Posterior cingulate gyrus (tissue), 11 donors: Measurements from ENCODE around the gene PLEKHG1.

Experiments used
- DNase-seq, 10 donors: peaks; one replicate each; pipeline versions ENCODE4 v3.0.0 to v3.0.0-alpha.2; 2020 to 2021; ENCODE audit warnings: mixed read lengths in 3 of 10
- intact Hi-C: fragments of 100-400 bp; cut with DNase I; formaldehyde crosslinking; loops from one replicate; pipeline ENCODE4 v1.15.1; 2023

PLEKHG1 gene

DNA sequence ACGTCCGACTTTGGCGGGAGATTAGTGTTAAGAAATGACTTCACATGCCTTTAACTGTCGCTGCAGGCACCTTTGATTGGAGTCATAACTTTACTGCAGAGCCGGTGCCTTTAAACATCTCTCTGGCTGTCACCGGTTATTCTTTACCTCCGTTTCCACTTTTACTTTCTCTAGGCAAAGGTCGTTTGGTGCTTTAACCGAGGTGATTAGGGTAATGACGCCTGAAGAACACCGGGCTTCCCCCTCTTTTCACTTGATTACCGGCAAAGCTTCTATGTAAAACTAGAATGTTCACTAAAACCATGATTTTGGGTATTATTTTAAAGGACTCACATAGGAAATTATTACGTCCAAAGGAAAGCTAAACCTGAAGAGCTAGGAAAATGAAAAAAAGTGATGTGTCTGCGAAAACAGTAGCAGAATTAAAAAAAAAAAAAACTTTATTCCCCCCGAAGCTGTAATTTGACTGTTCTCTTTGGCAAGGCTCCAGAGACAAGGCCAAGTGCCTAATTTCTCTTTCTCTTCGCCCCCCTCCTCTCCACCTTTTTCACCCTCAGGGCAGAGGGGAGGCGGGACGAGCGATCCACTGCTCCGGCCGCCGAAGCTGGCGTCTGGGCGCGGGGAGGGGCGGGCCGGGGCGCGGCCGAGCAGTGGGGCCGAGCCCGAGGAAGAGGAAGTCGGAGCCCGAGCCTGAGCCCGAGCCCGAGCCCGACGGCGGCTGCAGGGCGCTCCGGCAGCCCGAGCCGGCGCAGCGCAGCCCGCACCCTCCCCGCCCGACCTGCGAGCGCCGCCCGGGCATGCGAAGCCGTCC lies at the start of gene PLEKHG1:
Gene PLEKHG1 (plus strand): TSS at position 687 of the 811 bp plus-strand sequence. CDS start 133,797 bp downstream, outside the sequence.
- peak in 9 of 10 donors; percentile 22 to 88 (median 35) for DNase-seq
- intact Hi-C loops = loop anchor here (2.0 to 5.0 kb wide), 2 partner anchors 182 to 215 kb away; no protein-coding TSS in a partner anchor

DNA sequence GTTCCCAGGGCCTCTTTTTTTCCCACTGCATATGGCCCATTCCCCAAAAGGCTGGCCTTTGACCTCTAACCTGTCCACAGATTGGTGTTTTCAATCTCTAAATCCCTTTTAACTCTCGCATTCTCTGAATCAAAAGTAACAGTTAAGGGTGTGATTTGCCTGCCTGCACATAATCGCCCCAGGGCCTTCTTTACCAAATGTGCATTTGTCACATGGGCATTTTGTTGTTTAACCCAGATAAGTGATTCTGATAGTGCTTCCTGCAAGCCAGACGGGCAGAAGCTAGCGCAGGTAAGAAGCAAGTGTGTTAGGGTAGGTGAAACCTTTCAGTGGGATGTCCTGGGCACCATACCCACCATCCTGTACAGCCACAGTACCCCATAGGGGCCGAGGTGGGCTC lies 49.4 kb upstream of the PLEKHG1 start:
- DNase-seq = no peak
- intact Hi-C loops = no loop called here

DNA sequence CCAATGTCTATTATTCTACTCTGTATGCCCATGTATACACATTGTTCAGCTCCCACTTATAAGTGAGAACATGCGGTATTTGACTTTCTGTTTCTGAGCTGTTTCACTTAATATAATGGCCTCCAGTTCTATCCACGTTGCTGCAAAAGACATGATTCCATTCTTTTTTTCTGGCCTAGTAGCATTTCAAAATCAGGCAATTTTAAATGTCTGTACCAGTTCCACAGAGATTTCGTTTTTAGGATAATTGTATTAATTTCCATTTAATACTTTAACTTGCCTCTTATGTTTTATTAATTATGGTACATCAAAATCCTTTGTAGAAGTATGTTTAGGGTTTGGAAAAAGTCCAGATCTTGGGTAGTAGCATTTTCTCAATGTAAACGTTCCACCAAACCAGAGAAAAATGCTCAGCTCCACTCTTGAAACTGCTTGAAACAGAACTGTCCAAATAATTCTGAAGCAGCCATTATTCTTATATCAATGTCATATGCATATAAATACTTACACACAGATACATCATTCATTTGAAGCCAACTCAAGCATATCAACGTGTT lies 42.6 kb upstream of the PLEKHG1 start:
- intact Hi-C loops = no loop called here
- DNase-seq = no peak

DNA sequence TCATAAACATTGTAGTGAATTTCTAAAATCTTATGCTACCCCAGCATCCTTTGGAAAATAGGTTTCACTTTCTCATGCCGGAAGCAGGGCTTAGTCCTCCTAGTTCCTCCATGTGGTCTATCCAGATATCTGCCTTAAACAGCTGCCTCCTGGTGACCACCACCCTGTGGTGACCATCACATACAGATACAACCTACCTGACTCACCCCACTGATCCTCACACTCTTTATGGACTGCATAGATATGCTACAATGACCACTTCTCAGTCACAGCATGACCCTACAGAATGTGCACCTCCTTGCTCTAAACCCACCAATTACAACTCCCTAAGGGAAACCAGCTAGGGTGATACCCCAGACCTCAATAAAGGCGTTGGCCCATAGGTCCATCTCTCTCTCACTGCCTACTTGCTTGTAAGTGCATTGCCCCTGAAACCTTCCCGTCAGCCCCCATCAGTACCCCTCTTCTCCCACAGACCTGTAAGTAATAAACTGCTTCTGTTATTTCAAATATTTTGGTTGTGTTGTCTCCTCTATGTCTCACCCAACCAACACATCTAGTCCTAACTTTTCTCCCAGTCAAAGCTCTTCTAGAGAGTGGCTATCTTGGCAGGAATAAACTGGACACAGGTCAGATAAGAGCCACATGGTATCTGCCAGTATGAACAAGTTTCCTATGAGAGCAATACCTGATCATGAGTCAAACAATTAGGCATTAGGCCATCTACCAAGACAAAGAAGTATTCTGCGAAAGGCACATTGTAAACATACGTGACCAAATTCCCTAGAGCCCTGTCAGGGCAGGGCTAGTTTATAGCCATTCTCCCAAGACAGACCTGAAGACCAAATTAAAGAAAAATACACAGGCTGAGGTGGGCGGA lies 39.4 kb upstream of the PLEKHG1 start:
- no peak for DNase-seq
- intact Hi-C loops = no loop called here

DNA sequence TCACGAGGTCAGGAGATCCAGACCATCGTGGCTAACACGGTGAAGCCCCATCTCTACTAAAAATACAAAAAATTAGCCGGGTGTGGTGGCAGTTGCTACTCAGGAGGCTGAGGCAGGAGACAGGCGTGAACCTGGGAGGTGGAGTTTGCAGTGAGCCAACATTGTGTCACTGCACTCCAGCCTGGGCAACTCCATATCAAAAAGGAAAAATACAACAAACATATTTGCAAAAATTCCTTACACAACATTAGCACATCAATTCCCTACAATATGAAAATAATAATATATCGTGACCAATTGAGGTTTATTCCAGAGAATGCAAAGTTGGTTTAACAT lies 38.8 kb upstream of the PLEKHG1 start:
- no peak for DNase-seq
- intact Hi-C loops = no loop called here

DNA sequence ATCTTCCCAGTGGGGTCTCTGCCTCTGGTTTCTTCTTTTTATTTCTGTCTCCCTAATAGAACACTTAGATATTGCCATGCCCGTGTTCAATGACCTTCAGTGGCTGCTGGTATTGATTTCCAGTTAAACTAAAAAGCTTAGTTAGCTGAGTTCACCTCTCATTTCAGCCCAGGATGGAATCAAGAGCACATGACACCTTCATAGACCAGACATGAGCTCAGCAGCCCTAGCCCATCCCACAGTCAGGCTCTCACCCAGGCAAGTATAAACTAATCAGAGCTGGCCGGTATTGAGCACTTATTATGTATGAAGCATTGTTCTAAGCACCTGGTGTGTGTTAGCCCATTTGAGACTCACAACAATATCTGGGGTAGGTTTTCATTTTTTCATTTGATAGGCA lies 33.7 kb upstream of the PLEKHG1 start:
- intact Hi-C loops = no loop called here
- DNase-seq = no peak

DNA sequence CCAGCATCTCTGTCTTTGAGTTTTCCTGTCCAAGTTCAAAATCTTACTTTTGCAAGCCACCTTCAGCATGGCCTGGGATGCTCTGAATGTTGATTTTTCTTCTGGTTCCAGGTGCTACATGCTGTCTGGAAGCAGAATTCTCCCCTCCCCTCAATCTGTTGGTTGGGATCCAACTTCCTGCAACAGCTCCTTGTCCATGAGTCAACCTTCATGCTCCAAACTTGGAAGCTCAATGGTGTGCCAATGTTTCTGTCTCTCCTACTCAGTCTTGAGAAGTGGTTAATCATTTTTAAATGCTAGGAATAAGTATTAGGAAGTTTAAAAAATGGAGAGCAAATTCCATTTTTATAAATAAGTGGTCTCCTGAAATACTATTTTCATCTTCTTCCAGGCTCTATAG lies 33.2 kb upstream of the PLEKHG1 start:
- intact Hi-C loops = no loop called here
- DNase-seq = no peak

DNA sequence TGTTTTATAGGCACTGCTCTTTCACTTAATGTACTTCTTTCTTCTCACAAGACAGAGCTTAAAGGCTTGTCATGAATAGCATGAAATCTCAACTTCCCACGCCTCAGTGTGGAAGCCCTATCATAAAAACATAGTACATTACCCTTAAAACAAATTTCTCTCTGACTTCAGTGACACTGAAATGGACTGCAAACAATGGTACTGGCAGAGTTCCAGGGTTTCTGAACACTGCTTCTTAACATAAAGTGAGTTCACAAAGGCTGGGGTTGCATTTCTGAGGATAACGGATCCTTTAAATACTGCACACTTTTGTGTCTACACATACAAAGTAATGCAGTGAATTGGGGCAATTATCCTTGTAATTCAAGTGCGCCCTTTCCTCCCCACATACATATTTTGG lies 32.3 kb upstream of the PLEKHG1 start:
- no peak for DNase-seq
- intact Hi-C loops = no loop called here

DNA sequence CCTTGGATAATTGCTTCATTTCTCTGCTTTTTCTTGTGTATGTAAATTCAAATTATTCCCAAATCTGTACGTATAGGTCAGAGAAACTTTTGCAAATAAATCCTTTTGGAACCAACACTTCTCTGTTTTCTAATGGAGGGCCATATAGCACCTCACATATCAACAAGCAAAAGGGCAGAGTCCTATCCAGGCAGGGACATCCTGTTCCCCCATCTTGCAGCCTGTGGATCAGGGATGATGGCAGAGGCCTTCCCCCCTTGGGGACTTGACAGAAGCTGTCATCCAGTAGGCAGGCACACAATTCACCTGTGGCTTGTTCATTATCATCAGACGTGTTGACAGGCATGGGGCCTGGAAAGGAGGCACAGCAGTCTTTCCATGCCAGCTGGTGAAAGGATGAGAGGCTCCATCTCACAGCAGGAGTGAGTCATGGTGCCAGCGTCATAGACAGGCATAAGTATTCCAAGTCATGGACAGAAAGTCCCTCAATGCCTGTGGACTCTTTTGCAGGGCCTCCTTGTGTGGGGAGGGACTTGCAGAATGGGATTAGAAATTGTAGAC lies 31.8 kb upstream of the PLEKHG1 start:
- peak in 5 of 10 donors; percentile 21 to 81 (median 38) for DNase-seq
- intact Hi-C loops = no loop called here

DNA sequence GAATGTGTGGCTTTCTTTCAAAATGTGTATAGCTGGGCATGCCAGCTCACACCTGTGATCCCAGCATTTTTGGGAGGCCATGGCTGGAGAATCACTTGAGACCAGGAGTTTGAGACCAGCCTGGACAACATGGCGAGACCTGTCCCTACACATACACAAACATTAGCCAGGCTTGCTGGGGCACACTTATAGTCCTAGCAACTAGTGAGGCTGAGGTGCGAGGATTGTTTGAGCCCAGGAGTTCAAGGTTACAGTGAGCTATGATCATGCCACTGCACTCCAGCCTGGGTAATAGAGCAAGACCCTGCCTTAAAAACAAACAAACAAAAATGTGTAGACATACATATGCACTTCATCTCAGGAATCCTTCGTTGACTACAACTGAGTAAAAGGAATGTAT lies 31.1 kb upstream of the PLEKHG1 start:
- DNase-seq = no peak
- intact Hi-C loops = no loop called here

DNA sequence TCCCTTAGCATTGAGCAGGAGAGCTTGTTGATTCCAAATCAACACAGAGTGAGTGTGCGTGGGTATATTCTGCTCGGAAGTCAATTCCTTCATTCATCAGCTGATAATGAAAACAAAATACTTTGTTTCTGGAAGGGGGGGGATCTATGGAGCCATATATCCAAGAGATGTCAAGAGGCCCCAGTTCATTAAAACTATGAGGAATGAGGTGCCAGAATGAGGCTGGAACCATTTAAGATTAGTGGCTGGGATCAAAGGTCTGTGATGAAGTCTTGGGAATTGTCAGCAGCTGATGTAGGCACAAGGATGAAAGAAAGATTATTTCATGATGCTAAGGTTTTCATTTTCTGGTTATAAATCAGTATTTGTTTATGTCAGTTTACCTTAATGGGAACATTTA lies 30.5 kb upstream of the PLEKHG1 start:
- no peak for DNase-seq
- intact Hi-C loops = no loop called here

DNA sequence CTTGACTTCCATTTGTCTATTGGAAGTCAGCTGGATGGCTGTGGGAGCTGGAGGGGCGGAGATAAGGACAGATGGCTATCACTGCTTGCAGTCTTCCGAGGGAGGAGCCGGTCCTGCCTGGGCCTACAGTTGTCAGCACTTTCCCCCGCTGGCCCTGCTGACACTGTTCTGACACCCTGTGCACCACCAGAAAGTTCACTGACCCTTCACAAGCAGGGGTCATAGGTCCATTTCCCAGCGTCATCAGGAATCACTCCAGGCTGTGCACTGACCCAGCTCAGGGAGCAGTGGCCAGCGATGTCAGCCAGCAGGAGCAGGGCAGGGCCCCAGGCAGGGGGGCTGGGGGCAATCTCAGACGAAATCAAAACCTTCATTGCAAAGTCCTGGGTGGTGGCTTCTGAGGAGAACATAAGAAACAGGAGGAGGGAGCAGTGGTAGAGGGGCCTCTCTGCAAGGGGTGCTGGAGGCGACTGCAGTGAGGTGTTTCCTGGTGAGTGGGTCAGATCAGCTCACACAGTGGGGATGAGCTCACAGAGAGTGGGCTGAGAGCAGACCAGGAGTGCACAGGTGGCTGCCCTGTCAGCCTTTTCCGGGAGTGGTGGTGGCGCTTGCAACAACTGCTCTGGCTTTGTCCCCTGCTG lies 26.5 kb upstream of the PLEKHG1 start:
- intact Hi-C loops = no loop called here
- no peak for DNase-seq

DNA sequence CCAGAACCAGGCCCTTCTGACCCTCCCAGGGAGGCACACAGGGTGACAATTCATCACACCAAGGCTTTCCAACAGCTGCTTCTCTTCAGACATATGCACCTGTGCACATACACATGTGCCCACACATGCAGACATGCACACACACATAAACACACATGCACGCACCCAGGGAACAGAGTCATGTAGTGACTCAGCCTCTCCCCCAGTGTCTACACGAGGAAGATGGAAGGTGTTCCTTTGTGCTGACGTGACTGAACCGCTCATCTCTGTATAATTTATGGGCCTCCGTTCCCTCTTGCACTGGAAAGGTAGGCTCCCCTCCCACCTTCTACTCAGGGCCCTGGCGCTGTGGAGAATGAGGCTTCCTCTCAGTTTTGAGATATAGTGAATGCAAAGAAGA lies 23.8 kb upstream of the PLEKHG1 start:
- no peak for DNase-seq
- intact Hi-C loops = no loop called here

DNA sequence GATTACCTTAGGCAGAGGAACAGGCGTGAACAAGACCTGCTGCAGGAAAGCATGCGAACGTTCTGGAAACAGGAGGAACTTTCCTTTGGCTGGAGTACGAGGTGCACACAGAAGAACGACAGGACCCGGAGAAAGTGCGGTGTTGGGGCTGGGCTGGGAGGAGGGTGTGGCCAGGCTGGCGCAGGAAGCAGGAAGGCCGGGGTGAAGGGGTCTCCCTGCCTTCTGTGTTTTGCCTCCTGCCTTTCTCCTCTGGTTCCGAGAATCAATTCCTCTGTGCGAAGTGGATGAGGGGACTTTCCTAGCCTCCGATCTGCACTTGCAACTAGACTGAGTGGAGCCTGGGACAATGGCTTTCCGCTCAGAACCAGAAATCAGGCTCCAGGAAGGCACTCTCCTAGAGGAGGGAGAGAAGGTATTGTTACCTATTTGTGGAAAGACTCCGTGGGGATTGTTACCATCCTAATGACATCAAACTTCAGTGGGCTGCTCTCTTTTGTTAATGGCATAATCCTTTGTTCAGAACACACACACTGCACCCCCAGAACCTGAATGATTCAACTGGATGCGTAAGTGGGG lies 22.9 kb upstream of the PLEKHG1 start:
- intact Hi-C loops = no loop called here
- DNase-seq = no peak

DNA sequence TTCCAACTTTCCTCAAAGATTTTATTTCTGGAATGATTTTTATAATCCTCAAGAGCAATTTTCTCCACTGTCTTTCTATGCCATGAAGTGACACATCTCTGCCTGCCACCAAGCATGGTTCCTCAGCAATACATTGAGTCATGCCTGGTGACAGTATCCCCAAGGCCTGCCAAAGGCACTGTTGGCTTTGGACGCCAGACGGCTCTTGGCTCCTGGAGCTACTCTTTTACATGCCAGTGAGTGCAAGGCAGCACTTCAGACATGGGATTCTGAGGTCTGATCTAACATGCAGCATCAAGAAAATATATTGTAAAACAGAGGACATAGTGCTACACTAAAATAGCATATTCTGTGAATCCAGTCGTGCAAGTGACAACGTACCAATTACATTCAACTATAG lies 20.1 kb upstream of the PLEKHG1 start:
- intact Hi-C loops = no loop called here
- DNase-seq = peak; percentile 39 to 95 (median 60)

DNA sequence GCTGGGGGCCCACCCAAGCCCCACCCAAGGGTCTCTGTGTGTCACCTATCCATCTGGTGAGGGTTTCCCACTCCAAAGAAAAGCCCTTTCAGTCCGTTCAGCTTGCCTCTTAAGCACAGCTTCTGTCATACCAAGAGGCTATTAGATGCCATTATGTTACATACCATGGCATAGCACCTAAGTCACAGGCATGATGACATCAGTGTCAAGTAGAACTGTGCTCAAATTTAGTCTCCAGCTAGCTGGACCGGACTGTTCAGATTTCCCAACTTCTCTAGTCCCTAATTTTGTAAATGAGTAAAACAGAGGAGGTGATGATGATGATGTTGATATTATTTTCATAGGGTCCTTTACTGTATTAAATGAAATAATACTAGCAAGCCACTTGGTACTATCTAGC lies 19.2 kb upstream of the PLEKHG1 start:
- no peak for DNase-seq
- intact Hi-C loops = no loop called here

DNA sequence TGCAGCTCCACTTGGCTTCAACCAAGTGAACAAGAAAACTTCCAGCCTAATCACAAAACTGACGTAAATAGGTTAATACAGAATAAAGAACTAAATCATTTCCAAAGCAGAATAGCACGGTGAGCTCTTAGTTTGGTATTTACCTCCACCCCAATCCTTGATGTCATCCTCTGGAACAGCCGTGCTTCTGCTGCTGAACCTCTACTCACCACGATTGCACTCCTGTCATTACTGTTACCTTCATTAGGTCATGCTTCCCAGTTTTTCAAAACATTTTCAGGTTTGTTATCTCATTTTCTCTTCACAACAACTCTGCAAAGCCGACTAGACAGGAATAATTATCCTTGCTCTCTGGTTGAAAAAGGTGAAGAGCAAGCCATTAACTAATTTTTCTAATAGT lies 15.6 kb upstream of the PLEKHG1 start:
- no peak for DNase-seq
- intact Hi-C loops = no loop called here

DNA sequence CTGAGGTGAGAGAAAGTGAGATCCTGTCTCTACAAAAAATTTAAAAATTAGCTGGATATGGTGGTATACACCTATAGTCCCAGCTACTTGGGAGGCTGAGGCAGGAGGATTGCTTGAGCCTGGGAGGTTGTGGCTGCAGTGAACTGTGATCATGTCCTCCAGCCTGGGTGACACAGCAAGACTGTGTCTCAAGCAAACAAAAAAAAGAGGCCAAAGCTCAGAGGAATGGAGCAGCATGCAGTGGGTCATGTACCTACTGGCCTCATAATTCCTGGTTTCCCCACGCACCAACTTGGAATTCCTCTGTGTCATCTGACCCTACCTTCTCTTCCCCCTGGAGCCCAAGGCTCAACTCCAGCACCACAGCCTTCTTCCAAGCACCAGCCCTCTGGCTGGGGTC lies 15.1 kb upstream of the PLEKHG1 start:
- intact Hi-C loops = no loop called here

DNA sequence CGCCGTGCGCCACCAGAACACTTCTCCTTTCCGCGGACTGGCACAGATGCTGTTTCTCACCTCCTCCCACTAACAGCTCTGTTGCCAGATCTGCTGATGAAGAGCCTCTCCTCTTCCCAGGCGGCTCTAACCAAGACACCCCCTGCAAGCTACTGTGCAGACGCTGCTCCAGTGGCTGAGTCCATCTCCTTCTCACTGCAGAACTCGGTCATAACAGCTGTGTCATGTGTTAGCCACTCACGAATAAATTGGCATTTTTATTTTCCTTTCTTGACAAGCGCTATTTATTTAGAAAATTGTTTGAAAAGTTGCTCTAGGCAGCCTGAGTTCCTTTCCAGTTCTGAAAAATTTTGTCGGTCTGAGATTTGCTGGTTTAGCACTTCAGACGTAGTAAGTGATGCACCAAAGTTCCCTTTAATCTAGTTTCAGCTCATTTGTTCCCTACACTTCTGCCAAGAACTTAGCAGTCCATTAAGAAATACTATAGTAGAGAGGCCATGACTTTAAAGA lies 12.8 kb upstream of the PLEKHG1 start:
- peak in 7 of 10 donors; percentile 48 to 92 (median 61) for DNase-seq

More for the DNA sequence above, 15.1 kb upstream of the PLEKHG1 start:
- no peak for DNase-seq

DNA sequence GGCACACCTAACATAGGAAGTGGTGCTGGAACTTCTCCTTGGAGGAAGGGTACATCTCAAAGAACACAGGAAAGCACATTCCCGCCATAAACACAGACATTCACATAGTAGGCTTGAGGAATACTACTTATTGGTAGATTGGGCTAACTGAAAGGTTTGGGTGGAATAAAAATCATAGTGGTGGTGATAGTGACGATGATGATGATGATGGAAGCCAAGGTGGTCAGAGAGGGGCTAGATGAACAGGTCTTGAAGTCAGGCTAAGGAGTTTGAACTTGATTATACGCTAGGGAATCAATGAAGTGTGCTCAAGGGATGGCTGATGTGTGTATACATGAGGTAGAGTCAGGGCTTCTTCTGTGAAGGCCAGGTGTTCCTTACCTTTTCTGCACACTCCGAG lies 12.0 kb upstream of the PLEKHG1 start:
- DNase-seq = no peak
- intact Hi-C loops = no loop called here

More for the DNA sequence above, 12.8 kb upstream of the PLEKHG1 start:
- intact Hi-C loops = no loop called here
